Esophagus squamous epithelium (tissue), 5 donors: Measurements from ENCODE around the gene DBN1. TPM values are rescaled to one million over a fixed set of nuclear protein-coding genes. Genes with fewer than 3 reads are reported as not detected.

Experiments
- DNase-seq: peaks from one replicate; lab custom pipeline; 2025; lab: John Stamatoyannopoulos, UW
- H3K27ac ChIP-seq, 4 donors: fragments of 200-600 bp; sonication (generic); one replicate each; pipeline ENCODE4 v1.5.1; 2016 to 2019; ENCODE audit warnings: mild to moderate bottlenecking in 1 of 4
- H3K27me3 ChIP-seq, 4 donors: fragments of 200-600 bp; sonication (generic); 1 replicate in 3 of 4; 2 replicates in 1 of 4; pipeline versions ENCODE4 v1.5.1 to v1.6.0; 2017 to 2021; ENCODE audit warnings: antibody characterized with exemption in 1 of 4
- H3K36me3 ChIP-seq, 3 donors: fragments of 200-600 bp; sonication (generic); one replicate each; pipeline ENCODE4 v1.5.1; 2016 to 2019
- H3K4me1 ChIP-seq, 3 donors: fragments of 200-600 bp; sonication (generic); one replicate each; pipeline ENCODE4 v1.5.1; 2017 to 2019
- H3K4me3 ChIP-seq, 4 donors: fragments of 200-600 bp; sonication (generic); 1 replicate in 3 of 4; 2 replicates in 1 of 4; pipeline ENCODE4 v1.5.1; 2016 to 2019; ENCODE audit warnings: mild to moderate bottlenecking in 2 of 4, moderate library complexity in 1 of 4
- H3K9me3 ChIP-seq, 3 donors: fragments of 200-600 bp; sonication (generic); one replicate each; pipeline ENCODE4 v1.5.1; 2016 to 2019
- POLR2A ChIP-seq, 4 donors: fragments of 450-650 bp; IDR thresholded peaks; one replicate each; pipeline ENCODE4 v1.6.1; 2017; ENCODE audit warnings: antibody characterized with exemption in 4 of 4, mild to moderate bottlenecking in 4 of 4, moderate library complexity in 3 of 4
- WGBS, 2 donors: methylation state at CpG; one replicate each; pipeline ENCODE4 v1.1.5; 2018; 5-methylcytosine and 5-hydroxymethylcytosine counted together
- intact Hi-C: fragments of 100-400 bp; cut with DNase I; formaldehyde crosslinking; loops from one replicate; pipeline ENCODE4 v1.15.0; 2022
- total RNA-seq, 4 donors: library from RNA; depleted of rRNA; stranded (reverse); fragments of >200 nt; gene quantifications; one replicate each; pipeline ENCODE4 v1.1.0, GENCODE V29; 2016
- TF ChIP-seq, protein P1 (sequence below), 6 experiments: fragments of 450-650 bp in 4 of 6; fragments of 200-600 bp in 2 of 6; sonication (generic) in 2 of 6; IDR thresholded peaks; one replicate each; pipeline ENCODE4 v1.5.1; 2016 to 2019; ENCODE audit warnings: antibody characterized with exemption in 6 of 6, mild to moderate bottlenecking in 4 of 6, moderate library complexity in 4 of 6
- donor health status: DM: yes; HTN: yes; CAD: no.

Gene DBN1
- total RNA-seq, 4 donors from 2014 or later = 11.9 to 51.1 (median 27.2) TPM

GRCh38 chr5:177471610-177472356, 1.7 kb downstream of the DBN1 start:
- 67% methylated on average over 9 of the region's 14 CpGs; no CpG with 5 or more reads in 1 of the 2 donors for WGBS, 2 donors
- Histone ChIP-seq H3K27me3 (no peaks in the 10 kb centered on the region), H3K36me3 (peaks cover 0 to 20% (median 2%) of the 10 kb centered on the region in 3 donors), H3K9me3 (no peaks in the 10 kb centered on the region), H3K27ac (peak overlapping the region in 3 of 4 donors; percentile 64 to 91 (median 89)), H3K4me1 (peaks cover 21 to 82% (median 26%) of the 10 kb centered on the region in 3 donors), H3K4me3 (peak overlapping the region; percentile 47 to 81 (median 76))
- DNase-seq = no peak
- intact Hi-C loops = no loop called here
- no peak for TF ChIP-seq POLR2A (IDR thresholded peaks at IDR 0.05)
- TF ChIP-seq, protein P1, sequence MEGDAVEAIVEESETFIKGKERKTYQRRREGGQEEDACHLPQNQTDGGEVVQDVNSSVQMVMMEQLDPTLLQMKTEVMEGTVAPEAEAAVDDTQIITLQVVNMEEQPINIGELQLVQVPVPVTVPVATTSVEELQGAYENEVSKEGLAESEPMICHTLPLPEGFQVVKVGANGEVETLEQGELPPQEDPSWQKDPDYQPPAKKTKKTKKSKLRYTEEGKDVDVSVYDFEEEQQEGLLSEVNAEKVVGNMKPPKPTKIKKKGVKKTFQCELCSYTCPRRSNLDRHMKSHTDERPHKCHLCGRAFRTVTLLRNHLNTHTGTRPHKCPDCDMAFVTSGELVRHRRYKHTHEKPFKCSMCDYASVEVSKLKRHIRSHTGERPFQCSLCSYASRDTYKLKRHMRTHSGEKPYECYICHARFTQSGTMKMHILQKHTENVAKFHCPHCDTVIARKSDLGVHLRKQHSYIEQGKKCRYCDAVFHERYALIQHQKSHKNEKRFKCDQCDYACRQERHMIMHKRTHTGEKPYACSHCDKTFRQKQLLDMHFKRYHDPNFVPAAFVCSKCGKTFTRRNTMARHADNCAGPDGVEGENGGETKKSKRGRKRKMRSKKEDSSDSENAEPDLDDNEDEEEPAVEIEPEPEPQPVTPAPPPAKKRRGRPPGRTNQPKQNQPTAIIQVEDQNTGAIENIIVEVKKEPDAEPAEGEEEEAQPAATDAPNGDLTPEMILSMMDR (IDR thresholded peaks at IDR 0.05) = no peak

DNA sequence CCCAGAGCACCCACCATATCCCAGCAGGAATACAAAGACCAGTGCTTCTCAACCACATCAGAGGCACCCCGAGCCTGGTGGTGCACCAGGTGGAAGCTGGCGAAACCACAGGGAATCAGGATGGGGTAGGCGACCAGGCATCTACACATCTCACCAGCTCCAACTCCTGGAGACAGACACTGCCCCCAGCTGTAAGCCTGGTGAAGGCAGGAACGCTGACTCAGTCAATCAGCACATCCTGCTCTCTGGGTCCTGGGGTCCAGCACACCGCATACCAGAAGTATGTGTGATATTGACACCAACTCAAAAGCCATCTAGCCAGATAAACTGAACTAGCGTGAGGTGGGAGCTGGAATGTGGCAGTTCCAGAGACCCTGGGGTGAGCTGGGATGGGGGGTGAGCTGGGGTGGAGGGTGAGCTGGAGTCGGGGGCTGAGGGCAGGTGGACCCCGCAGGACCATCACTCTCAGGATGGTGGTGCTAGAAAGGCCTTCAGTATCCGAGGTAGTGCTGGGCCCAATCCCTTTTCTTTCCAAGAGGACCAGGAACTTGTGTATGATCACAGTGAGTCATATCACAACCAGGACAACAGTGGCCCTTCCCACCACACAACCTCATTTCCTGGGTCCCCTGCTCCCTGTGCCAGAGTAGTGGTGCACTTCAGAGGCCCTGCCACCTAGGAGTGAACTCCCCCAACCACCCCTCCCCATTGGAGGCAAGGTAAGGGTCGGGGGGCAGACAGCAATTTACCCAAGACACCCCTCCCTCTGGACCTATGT, 2.5 kb downstream of the DBN1 start:
- DNase-seq = no peak
- H3K36me3 ChIP-seq = peaks cover 0 to 29% (median 8%) of the 10 kb centered on the region in 3 donors
- no peak for TF ChIP-seq POLR2A (IDR thresholded peaks at IDR 0.05)
- TF ChIP-seq, protein P1 (IDR thresholded peaks at IDR 0.05) = no peak
- no peak overlapping the region for H3K4me3 ChIP-seq
- H3K27me3 ChIP-seq = no peaks in the 10 kb centered on the region
- intact Hi-C loops = no loop called here
- 74 to 90% methylated on average over 4 to 6 of the region's 10 CpGs for WGBS, 2 donors
- H3K9me3 ChIP-seq = no peaks in the 10 kb centered on the region
- peak overlapping the region in 3 of 4 donors; percentile 27 to 91 (median 89) for H3K27ac ChIP-seq
- peaks cover 21 to 74% (median 26%) of the 10 kb centered on the region in 3 donors for H3K4me1 ChIP-seq

DNA sequence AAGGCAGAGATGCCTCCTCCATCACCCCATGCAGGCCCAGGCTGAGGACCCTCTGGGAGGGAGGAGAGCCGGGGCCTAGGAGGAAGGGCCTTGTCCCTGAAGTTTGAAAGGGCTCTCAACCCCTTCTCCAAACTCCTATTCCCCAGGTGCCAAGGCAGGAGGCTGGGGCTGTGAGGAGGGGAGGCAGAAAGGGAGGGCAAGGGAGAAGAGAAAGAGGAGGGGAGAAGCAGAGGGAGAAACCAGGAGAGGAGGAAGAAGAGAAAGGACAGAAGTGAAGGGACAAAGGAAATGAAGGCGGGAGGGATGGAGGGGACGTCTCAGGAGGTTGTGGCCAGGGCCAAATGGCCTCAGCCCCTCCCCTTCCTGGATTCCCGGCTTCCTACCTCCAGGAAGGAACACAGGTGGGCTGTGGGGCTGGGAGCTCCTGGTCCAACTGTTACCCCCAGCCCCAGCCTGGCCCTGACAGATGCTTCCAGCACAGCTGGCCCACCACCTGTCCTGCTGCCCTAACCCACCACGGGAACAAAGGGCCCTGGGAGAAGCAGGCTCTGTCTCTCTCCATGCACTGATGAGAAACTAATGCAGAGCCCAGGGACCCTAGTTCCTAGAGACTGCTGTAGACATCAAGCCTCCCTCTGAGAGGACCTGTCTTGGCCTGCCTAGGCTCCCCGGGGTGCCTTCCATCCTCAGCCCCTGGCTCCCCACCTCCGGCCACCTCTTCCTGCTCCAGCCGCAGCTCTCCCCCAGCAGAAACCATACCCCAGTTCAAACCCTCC, 3.5 kb downstream of the DBN1 start:
- WGBS, 2 donors = 72 to 74% methylated on average over 7 to 8 of the region's 8 CpGs

DNA sequence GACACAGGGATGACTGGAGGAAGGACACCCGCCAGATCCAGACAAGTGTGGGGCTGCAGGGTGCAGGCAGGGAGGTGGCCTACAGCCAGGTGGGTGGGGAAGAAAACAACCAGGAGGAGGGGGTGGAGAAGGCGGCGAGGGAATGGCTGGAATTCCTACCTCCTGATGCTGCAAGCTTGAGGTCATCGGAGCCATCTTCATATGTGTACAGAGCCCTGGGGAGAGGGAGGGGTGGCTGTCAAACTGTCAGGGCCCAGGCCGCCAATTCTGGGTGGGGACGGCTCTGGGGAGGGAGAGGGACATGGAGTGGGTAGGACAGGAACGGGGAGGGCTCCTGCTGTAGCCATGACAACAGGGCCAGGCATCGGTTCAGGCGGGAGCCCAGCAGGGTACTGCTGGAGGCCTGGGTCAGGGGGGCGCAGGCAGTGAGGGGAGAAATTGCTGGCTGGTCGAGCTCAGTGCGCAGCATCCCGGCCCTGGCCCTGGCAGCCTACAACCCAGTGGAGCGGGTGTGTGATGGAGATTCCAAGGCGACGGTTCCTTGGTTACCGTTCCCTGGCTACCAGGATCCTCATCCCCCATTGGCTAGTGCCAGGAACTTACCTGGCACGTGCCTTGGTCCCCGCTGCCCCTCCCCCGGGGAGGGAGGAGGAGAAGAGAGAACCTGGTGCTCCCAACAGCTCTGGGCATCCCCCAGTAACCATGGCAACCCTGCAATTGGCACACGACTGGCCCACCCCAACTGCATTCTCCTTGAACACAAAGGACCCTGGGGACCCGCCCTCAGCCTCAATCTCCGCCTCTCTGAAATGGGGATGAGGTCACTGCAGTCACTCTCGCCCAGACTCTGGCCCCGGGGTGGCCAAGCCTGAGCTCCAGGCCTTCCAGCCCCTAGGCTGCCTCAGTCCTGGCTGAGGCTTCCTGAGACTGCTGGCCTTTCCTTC, 4.5 kb downstream of the DBN1 start:
- no peak for DNase-seq

More for the DNA sequence above, 3.5 kb downstream of the DBN1 start:
- H3K27me3 ChIP-seq = no peaks in the 10 kb centered on the region
- H3K27ac ChIP-seq = peak overlapping the region in 2 of 4 donors; percentile 42 to 91
- DNase-seq = no peak
- H3K36me3 ChIP-seq = peaks cover 0 to 39% (median 8%) of the 10 kb centered on the region in 3 donors
- intact Hi-C loops = no loop called here
- no peak overlapping the region for H3K4me3 ChIP-seq
- H3K4me1 ChIP-seq = peaks cover 21 to 65% (median 26%) of the 10 kb centered on the region in 3 donors
- TF ChIP-seq, protein P1 (IDR thresholded peaks at IDR 0.05) = no peak
- TF ChIP-seq POLR2A (IDR thresholded peaks at IDR 0.05) = no peak
- no peaks in the 10 kb centered on the region for H3K9me3 ChIP-seq

More for the DNA sequence above, 4.5 kb downstream of the DBN1 start:
- 42 to 78% methylated on average over 11 to 15 of the region's 25 CpGs for WGBS, 2 donors
- H3K4me3 ChIP-seq = no peak overlapping the region
- intact Hi-C loops = no loop called here
- H3K4me1 ChIP-seq = peaks cover 21 to 55% (median 26%) of the 10 kb centered on the region in 3 donors
- TF ChIP-seq POLR2A (IDR thresholded peaks at IDR 0.05) = no peak
- TF ChIP-seq, protein P1 (IDR thresholded peaks at IDR 0.05) = no peak
- H3K36me3 ChIP-seq = peaks cover 0 to 43% (median 8%) of the 10 kb centered on the region in 3 donors
- no peaks in the 10 kb centered on the region for H3K27me3 ChIP-seq
- peak overlapping the region in 2 of 4 donors; percentile 42 to 91 for H3K27ac ChIP-seq
- H3K9me3 ChIP-seq = no peaks in the 10 kb centered on the region
